ENCODE results near the gene DCUN1D3. TPM values are rescaled to one million over a fixed set of nuclear protein-coding genes. Genes with fewer than 3 reads are reported as not detected.
"Not testable (repeated sequence)": the region's sequence is repeated elsewhere in the genome, so short reads cannot be mapped to it uniquely, and the experiment has no call there.

Gene DCUN1D3
- total RNA-seq, 1 experiment from 2014 or later: 16.4 TPM

DNA sequence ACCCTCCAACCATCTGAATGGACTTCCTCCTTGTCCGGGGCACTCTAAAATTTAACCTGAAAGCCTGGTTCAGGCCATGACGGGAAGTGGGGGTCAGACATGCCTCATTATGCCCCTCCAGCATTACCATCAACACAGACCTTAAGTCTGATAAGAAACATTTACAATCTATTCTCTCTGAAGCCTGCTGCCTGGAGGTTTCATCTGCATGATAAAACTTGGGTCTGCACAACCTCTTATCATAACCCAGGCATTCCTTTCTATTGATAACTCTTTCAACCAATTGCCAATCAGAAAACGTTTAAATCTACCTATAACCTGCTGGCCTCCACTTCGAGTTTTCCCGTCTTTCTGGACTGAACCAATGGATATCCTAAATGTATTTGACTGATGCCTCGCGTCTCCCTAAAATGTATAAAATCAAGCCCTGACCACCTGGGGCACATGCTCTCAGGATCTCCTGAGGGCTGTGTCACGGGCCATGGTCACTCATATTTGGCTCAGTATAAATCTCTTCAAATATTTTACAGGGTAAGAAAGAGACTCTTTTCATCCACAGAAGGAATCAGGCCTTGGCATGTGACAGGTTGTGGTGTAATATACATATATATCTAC, 46.0 kb upstream of the DCUN1D3 start (continued):
- TF ChIP-seq, protein P1, sequence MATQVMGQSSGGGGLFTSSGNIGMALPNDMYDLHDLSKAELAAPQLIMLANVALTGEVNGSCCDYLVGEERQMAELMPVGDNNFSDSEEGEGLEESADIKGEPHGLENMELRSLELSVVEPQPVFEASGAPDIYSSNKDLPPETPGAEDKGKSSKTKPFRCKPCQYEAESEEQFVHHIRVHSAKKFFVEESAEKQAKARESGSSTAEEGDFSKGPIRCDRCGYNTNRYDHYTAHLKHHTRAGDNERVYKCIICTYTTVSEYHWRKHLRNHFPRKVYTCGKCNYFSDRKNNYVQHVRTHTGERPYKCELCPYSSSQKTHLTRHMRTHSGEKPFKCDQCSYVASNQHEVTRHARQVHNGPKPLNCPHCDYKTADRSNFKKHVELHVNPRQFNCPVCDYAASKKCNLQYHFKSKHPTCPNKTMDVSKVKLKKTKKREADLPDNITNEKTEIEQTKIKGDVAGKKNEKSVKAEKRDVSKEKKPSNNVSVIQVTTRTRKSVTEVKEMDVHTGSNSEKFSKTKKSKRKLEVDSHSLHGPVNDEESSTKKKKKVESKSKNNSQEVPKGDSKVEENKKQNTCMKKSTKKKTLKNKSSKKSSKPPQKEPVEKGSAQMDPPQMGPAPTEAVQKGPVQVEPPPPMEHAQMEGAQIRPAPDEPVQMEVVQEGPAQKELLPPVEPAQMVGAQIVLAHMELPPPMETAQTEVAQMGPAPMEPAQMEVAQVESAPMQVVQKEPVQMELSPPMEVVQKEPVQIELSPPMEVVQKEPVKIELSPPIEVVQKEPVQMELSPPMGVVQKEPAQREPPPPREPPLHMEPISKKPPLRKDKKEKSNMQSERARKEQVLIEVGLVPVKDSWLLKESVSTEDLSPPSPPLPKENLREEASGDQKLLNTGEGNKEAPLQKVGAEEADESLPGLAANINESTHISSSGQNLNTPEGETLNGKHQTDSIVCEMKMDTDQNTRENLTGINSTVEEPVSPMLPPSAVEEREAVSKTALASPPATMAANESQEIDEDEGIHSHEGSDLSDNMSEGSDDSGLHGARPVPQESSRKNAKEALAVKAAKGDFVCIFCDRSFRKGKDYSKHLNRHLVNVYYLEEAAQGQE (IDR thresholded peaks at IDR 0.05; ENCODE audit: low read depth): no peak
- no peak for TF ChIP-seq JUND (IDR thresholded peaks at IDR 0.05)
- TF ChIP-seq, protein P2, sequence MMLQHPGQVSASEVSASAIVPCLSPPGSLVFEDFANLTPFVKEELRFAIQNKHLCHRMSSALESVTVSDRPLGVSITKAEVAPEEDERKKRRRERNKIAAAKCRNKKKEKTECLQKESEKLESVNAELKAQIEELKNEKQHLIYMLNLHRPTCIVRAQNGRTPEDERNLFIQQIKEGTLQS (IDR thresholded peaks at IDR 0.05): no peak
- TF ChIP-seq, protein P3, sequence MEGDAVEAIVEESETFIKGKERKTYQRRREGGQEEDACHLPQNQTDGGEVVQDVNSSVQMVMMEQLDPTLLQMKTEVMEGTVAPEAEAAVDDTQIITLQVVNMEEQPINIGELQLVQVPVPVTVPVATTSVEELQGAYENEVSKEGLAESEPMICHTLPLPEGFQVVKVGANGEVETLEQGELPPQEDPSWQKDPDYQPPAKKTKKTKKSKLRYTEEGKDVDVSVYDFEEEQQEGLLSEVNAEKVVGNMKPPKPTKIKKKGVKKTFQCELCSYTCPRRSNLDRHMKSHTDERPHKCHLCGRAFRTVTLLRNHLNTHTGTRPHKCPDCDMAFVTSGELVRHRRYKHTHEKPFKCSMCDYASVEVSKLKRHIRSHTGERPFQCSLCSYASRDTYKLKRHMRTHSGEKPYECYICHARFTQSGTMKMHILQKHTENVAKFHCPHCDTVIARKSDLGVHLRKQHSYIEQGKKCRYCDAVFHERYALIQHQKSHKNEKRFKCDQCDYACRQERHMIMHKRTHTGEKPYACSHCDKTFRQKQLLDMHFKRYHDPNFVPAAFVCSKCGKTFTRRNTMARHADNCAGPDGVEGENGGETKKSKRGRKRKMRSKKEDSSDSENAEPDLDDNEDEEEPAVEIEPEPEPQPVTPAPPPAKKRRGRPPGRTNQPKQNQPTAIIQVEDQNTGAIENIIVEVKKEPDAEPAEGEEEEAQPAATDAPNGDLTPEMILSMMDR (IDR thresholded peaks at IDR 0.05 in 2 of 3, conservative IDR thresholded peaks at IDR 0.05 in 1 of 3; ENCODE audit: borderline replicate concordance in 1 of 3, insufficient read depth in 1 of 3, low read depth in 2 of 3, low read length in 2 of 3): no peak
- TF ChIP-seq ELF1 (IDR thresholded peaks at IDR 0.05; ENCODE audit: borderline replicate concordance, low read depth): no peak
- TF ChIP-seq RAD21 (IDR thresholded peaks at IDR 0.05; ENCODE audit: low read depth): no peak

DNA sequence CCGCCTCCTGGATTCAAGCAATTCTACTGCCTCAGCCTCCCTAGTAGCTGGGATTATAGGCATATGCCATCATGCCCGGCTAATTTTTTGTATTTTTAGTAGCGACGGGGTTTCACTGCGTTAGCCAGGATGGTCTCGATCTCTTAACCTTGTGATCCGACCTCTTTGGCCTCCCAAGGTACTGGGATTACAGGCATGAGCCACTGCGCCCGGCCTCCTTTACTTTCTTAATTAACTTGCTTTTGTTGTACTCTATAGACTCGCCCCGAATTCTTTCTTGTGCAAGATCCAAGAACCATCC, 45.4 kb upstream of the DCUN1D3 start:
- H3K4me1 ChIP-seq (ENCODE audit: control insufficient read depth in 1 of 2, insufficient read depth in 2 of 2, low read length in 2 of 2); intact Hi-C loops (cut with micrococcal nuclease); CTCF ChIA-PET; RAD21 ChIA-PET (ENCODE audit: low non-redundant PET in 1 of 2, low total read pairs in 2 of 2, uncharacterized antibody in 2 of 2, unreplicated experiment in 2 of 2); H3K9me2 ChIP-seq (ENCODE audit: insufficient read depth); BruUV-seq (replicated peaks); H3K27me3 ChIP-seq (ENCODE audit: insufficient read depth, low read length); H3K4me3 ChIP-seq (replicated peaks in 1 of 2; ENCODE audit: low read depth in 1 of 2, low read length in 2 of 2); H3K27ac ChIP-seq (ENCODE audit: low read depth, low read length); H4K20me1 ChIP-seq (ENCODE audit: insufficient read depth); DNase-seq (ENCODE audit: low read depth, low spot score); H3K79me2 ChIP-seq (ENCODE audit: insufficient read depth, low read length); H3K9me3 ChIP-seq (ENCODE audit: control insufficient read depth in 1 of 2, insufficient read depth in 1 of 2, low read depth in 1 of 2, low read length in 2 of 2); H3K4me2 ChIP-seq (ENCODE audit: low read length); H3K36me3 ChIP-seq (ENCODE audit: control insufficient read depth in 1 of 2, insufficient read depth in 2 of 2, low read length in 2 of 2); H2AFZ ChIP-seq (ENCODE audit: low read depth, low read length, poor library complexity, severe bottlenecking); H3K9ac ChIP-seq (ENCODE audit: low read length); ATAC-seq; POLR2A ChIA-PET: not testable (repeated sequence)
